Fibroblast of skin of right quadriceps (primary cell): ENCODE measurements around the gene SFTPD.
"Not testable (repeated sequence)": the region's sequence is repeated elsewhere in the genome, so short reads cannot be mapped to it uniquely, and the experiment has no call there.

ENCODE experiments used
- DNase-seq: peaks from one replicate; pipeline ENCODE4 v3.0.0-alpha.2; 2013

The SFTPD gene

GRCh38 chr10:79923669-79924068, 25.2 kb downstream of the SFTPD start:
- no peak for DNase-seq

- DNase-seq, result no peak
Measured at GRCh38 chr10:79923145-79923544, 25.8 kb downstream of the SFTPD start.

GRCh38 chr10:79922011-79922412, 26.9 kb downstream of the SFTPD start:
- DNase-seq, result not testable (repeated sequence)

- not testable (repeated sequence) for DNase-seq
Measured at GRCh38 chr10:79915838-79916237, 33.1 kb downstream of the SFTPD start.

- DNase-seq, result not testable (repeated sequence)
Measured at GRCh38 chr10:79914512-79914911, 34.4 kb downstream of the SFTPD start.

- no peak for DNase-seq
Measured at GRCh38 chr10:79910836-79911235, 38.1 kb downstream of the SFTPD start.

GRCh38 chr10:79910344-79910743, 38.6 kb downstream of the SFTPD start:
- DNase-seq, result no peak

GRCh38 chr10:79905322-79906314, 43.3 kb downstream of the SFTPD start:
- DNase-seq, result peak; percentile 6

GRCh38 chr10:79904671-79905321, 44.1 kb downstream of the SFTPD start:
- DNase-seq, result peak; percentile 73

- peak; percentile 23 for DNase-seq
Measured at GRCh38 chr10:79901571-79901970, 47.3 kb downstream of the SFTPD start.

- DNase-seq, result peak; percentile 46
Measured at GRCh38 chr10:79898597-79899325, 50.1 kb downstream of the SFTPD start.

- DNase-seq, result not testable (repeated sequence)
Measured at GRCh38 chr10:79892896-79893295, 56.0 kb downstream of the SFTPD start.

GRCh38 chr10:79890469-79890868, 58.4 kb downstream of the SFTPD start:
- DNase-seq, result no peak

- not testable (repeated sequence) for DNase-seq
Measured at GRCh38 chr10:79888984-79889383, 59.9 kb downstream of the SFTPD start.
